GM20000 (cell line): ENCODE measurements around the gene ODF2.
"Not testable (repeated sequence)": the region's sequence is repeated elsewhere in the genome, so short reads cannot be mapped to it uniquely, and the experiment has no call there.

ENCODE experiments used
- DNase-seq: peaks from one replicate; pipeline ENCODE4 v3.0.0; 2012; ENCODE audit warnings: low spot score
- TF ChIP-seq, protein P1 (sequence below): IDR thresholded peaks from 2 replicates; pipeline ENCODE4 v1.5.1; 2012; ENCODE audit warnings: mild to moderate bottlenecking, control low read depth; ENCODE audit errors: extremely low read depth, missing control alignments

Gene ODF2

GRCh38 chr9:128412120-128412790, 43.6 kb upstream of the ODF2 start:
- TF ChIP-seq, protein P1, sequence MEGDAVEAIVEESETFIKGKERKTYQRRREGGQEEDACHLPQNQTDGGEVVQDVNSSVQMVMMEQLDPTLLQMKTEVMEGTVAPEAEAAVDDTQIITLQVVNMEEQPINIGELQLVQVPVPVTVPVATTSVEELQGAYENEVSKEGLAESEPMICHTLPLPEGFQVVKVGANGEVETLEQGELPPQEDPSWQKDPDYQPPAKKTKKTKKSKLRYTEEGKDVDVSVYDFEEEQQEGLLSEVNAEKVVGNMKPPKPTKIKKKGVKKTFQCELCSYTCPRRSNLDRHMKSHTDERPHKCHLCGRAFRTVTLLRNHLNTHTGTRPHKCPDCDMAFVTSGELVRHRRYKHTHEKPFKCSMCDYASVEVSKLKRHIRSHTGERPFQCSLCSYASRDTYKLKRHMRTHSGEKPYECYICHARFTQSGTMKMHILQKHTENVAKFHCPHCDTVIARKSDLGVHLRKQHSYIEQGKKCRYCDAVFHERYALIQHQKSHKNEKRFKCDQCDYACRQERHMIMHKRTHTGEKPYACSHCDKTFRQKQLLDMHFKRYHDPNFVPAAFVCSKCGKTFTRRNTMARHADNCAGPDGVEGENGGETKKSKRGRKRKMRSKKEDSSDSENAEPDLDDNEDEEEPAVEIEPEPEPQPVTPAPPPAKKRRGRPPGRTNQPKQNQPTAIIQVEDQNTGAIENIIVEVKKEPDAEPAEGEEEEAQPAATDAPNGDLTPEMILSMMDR: peak; percentile 22
- DNase-seq: peak; percentile 64

- not testable (repeated sequence) for DNase-seq
Observed at GRCh38 chr9:128413728-128414127, 42.1 kb upstream of the ODF2 start.

- DNase-seq: no peak
- TF ChIP-seq, protein P1: no peak
Observed at GRCh38 chr9:128414461-128414860, 41.3 kb upstream of the ODF2 start.

GRCh38 chr9:128415281-128415680, 40.5 kb upstream of the ODF2 start:
- TF ChIP-seq, protein P1: no peak
- no peak for DNase-seq

GRCh38 chr9:128416014-128416413, 39.8 kb upstream of the ODF2 start:
- TF ChIP-seq, protein P1: no peak

GRCh38 chr9:128416432-128417019, 39.3 kb upstream of the ODF2 start:
- DNase-seq: no peak
- TF ChIP-seq, protein P1: no peak

More at GRCh38 chr9:128416014-128416413, 39.8 kb upstream of the ODF2 start:
- no peak for DNase-seq

- TF ChIP-seq, protein P1: no peak
- no peak for DNase-seq
Observed at GRCh38 chr9:128419061-128419925, 36.5 kb upstream of the ODF2 start.
